GM13976 (cell line): ENCODE measurements around the gene XXYLT1.

Experiments
- DNase-seq: peaks from one replicate; pipeline ENCODE4 v3.0.0; 2012; ENCODE audit warnings: low spot score
- in situ Hi-C: fragments of 300-500 bp; cut with MboI; formaldehyde crosslinking; loops from one replicate; pipeline ENCODE4 v1.12.0; 2022; ENCODE audit warnings: low sequenced_read_pairs, mixed read lengths, inconsistent platforms; ENCODE audit not compliant: unreplicated experiment
- TF ChIP-seq, protein P1 (sequence below): IDR thresholded peaks from 2 replicates; pipeline ENCODE4 v1.5.1; 2012; ENCODE audit warnings: borderline replicate concordance, mild to moderate bottlenecking; ENCODE audit not compliant: insufficient read depth; ENCODE audit errors: extremely low read depth, missing control alignments, control extremely low read depth

XXYLT1 gene

DNA sequence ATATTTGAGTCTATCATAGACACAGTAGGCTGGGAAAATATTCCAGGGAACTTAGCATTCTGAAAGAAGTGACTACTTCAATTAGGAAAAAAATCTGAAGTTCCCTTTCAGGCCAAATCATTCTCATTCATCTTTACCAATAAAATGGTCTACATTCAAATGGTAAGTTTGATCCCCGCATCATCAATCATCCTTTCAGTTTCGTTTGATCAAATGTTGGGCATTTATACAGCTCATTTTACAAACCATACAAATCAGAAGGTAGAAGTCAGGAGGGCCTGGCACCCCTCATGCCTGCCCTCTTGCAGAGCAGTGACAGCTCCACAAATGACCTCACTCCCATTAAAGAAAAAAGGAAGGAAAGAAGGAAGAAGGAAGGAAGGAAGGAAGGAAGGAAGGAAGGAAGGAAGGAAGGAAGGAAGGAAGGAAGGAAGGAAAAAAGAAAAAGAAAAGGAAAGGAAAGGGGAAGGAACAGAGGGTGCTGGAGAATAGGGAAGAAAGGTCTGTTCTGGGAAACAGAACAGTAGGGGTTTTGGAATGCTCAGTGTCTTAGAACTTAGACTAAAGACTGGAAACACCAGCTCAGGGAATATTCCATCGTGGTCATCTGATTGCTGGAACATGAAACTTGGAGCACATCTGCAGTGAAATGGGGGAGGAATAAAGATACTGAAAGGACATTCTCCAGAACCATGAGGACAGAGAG is 86.1 kb downstream of the XXYLT1 start:
- in situ Hi-C loops, result no loop called here
- DNase-seq, result no peak
- TF ChIP-seq, protein P1, sequence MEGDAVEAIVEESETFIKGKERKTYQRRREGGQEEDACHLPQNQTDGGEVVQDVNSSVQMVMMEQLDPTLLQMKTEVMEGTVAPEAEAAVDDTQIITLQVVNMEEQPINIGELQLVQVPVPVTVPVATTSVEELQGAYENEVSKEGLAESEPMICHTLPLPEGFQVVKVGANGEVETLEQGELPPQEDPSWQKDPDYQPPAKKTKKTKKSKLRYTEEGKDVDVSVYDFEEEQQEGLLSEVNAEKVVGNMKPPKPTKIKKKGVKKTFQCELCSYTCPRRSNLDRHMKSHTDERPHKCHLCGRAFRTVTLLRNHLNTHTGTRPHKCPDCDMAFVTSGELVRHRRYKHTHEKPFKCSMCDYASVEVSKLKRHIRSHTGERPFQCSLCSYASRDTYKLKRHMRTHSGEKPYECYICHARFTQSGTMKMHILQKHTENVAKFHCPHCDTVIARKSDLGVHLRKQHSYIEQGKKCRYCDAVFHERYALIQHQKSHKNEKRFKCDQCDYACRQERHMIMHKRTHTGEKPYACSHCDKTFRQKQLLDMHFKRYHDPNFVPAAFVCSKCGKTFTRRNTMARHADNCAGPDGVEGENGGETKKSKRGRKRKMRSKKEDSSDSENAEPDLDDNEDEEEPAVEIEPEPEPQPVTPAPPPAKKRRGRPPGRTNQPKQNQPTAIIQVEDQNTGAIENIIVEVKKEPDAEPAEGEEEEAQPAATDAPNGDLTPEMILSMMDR, result no peak

DNA sequence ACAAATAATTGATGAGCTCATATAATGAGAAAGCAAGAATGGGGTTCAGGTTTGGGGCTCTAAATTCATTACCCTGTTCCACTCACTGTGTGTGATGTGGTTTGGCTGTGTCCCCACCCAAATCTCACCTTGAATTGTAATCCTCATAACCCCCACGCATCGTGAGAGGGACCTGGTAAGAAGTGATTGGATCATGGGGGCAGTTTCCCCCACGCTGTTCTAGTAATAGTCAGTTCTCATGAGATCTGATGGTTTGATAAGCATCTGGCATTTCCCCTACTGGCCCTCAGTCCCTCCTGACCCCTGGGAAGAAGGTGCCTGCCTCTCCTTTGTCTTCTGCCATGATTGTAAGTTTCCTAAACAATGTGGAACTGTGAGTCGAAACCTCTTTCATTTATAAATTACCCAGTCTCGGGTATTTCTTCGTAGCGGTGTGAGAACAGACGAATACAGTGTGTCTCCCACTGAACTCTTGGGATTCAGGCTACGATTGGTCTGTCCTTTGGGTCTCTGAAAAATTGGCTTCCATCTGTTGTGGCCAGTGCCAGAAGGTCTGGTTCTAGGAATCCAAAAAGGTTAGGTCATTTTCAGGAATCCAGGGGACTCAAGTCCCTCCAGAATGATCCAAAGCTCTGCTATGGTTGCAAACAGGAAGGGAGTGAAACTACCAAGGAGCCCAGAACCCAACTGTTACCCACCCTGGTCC is 87.7 kb downstream of the XXYLT1 start:
- in situ Hi-C loops, result no loop called here
- TF ChIP-seq, protein P1, result no peak
- DNase-seq, result no peak

DNA sequence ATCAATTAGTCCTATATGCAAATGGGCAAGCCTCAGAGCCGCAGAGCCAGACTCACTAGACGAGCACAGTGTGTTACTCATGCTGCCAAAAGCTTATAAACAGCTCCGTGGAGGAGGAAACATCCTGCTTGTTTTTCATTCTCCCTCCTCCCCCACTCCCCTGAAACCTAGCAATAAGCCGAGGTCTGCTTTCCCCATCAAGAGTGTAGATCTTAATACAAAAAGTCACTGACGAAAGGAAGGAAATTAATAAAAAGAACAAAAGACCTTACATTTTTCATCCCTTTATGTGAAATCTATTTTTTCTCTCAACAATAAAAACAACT is 88.5 kb downstream of the XXYLT1 start:
- DNase-seq, result no peak
- in situ Hi-C loops, result no loop called here
- TF ChIP-seq, protein P1, result no peak

DNA sequence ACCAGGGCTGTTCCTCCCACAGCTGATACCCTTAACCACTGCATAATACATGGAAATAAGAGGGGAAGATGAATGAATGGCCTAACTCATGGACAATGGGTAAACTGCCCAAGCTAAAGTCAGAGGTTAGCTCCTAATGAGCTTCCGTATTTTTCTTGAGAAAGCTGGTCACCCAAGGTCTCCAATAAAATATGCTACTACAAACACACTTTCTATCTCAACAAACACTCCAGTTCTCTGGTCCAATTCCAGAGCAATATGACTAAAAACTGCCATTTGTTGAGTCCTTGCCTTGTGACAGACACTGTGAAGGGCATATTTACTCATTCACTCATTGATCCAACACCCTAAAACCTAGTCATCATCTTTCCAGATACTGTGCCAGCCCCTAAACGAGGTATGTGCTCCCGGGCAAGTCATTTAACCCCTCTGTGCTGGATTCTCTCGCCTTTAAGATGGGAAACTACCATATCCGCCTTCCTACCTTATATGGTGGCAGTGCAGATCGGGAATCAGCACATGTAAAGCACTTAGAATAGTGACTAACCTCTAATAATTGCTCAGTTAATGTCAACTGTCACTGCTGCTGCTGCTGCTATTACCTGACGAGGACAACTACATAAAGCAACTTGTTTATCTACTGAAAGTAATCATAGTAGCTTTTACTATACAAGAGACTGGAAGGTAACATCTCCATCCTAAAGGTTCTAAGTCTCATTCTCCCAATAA is 89.1 kb downstream of the XXYLT1 start:
- TF ChIP-seq, protein P1, result no peak

DNA sequence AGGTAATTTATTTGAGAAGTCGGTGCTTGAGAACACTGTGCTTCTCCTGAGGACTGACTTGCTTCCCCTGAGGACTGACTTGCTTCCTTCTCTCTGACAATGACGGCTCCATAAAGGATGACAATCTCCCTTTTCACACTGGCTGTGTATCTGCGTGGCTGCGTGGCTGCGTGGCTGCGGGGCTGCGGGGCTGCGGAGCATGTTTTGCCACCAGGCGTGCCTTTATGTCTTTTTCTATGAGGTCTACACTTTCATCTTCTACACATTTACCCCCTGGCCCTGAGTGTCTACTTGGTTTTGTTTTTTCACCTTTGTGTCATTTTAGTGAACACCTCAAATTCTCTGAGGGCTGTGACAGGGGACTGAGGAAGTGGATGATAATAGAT is 89.9 kb downstream of the XXYLT1 start:
- TF ChIP-seq, protein P1, result no peak
- in situ Hi-C loops, result no loop called here
- no peak for DNase-seq

More for the DNA sequence above, 89.1 kb downstream of the XXYLT1 start:
- in situ Hi-C loops, result no loop called here
- DNase-seq, result no peak

DNA sequence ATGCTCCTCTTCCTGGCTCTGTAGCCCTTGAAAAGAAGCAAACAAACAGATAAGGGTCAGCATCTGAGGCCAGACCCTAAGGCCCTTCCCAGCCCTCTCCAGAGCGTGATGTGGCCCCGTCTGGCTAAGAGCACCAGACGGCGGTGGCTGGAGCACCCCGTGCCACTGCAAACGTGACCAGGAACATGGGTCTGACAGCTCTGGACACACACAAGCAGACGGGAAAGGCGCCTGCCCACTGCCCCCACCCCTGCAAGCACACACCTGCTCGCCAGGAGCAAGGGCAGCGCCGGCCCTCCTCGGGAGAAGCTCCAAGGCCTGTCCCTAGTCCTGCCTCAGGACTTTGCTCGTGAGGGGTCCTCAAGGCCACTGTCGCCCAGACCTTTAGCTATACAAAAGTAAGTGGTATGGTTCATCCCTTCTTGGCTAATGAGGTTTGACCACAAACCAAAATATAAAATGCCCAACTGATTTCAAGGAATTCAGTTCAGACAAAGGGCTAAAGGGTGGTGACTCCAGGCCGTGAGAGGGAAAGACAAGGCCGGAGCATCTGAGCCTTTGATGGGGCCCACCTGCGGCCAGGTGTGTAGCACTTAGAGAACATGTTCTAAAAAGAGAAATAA is 90.4 kb downstream of the XXYLT1 start:
- no peak for DNase-seq

More for the DNA sequence above, 90.4 kb downstream of the XXYLT1 start:
- in situ Hi-C loops, result no loop called here
- TF ChIP-seq, protein P1, result no peak
